Lower leg skin (tissue), 4 donors: Measurements from ENCODE around the gene TBC1D9. TPM values are rescaled to one million over a fixed set of nuclear protein-coding genes. Genes with fewer than 3 reads are reported as not detected.

Experiments used
- DNase-seq, 2 donors: peaks; one replicate each; pipeline ENCODE4 v3.0.0-alpha.2; 2019; ENCODE audit warnings: low spot score in 2 of 2
- H3K4me3 ChIP-seq: fragments of 200-600 bp; sonication (generic); 2 replicates; pipeline ENCODE4 v1.5.1; 2017; ENCODE audit warnings: mild to moderate bottlenecking, low read depth; ENCODE audit not compliant: poor library complexity, severe bottlenecking
- CTCF ChIP-seq, 3 donors: fragments of 450-650 bp; IDR thresholded peaks; one replicate each; pipeline ENCODE4 v1.5.1; 2016; ENCODE audit warnings: antibody characterized with exemption in 3 of 3, mild to moderate bottlenecking in 3 of 3, moderate library complexity in 2 of 3
- POLR2A ChIP-seq, 2 donors: fragments of 450-650 bp; IDR thresholded peaks; one replicate each; pipeline ENCODE4 v1.6.1; 2016 to 2017; ENCODE audit warnings: antibody characterized with exemption in 2 of 2, mild to moderate bottlenecking in 1 of 2, moderate library complexity in 1 of 2
- WGBS, 2 donors: methylation state at CpG; one replicate each; pipeline ENCODE4 v1.1.5; 2018; 5-methylcytosine and 5-hydroxymethylcytosine counted together
- intact Hi-C: fragments of 100-400 bp; cut with DNase I; formaldehyde crosslinking; loops from one replicate; pipeline ENCODE4 v1.15.0; 2023; ENCODE audit warnings: low total_unique reads
- total RNA-seq, 4 donors: library from RNA; depleted of rRNA; stranded (reverse); fragments of >200 nt; gene quantifications; one replicate each; pipeline ENCODE4 v1.1.0, GENCODE V29; 2016

The TBC1D9 gene
- total RNA-seq, 4 donors from 2014 or later = 5.7 to 13.0 (median 7.3) TPM

- no peak for DNase-seq
- TF ChIP-seq POLR2A (IDR thresholded peaks at IDR 0.05) (no peak), CTCF (IDR thresholded peaks at IDR 0.05) (no peak)
- 89 to 92% methylated on average over 3 of the region's 3 CpGs for whole genome bisulfite sequencing, 2 donors
- H3K4me3 ChIP-seq = no peak overlapping the region
- intact Hi-C loops = no loop called here
Measured at GRCh38 chr4:140679576-140679975, 76.6 kb downstream of the TBC1D9 start.

- intact Hi-C loops = no loop called here
- TF ChIP-seq POLR2A (IDR thresholded peaks at IDR 0.05) = no peak
- no peak overlapping the region for H3K4me3 ChIP-seq
- 89 to 90% methylated on average over 4 of the region's 4 CpGs for WGBS, 2 donors
- DNase-seq = no peak
Measured at GRCh38 chr4:140675599-140676231, 80.5 kb downstream of the TBC1D9 start.

GRCh38 chr4:140673729-140674128 lies 82.5 kb downstream of the TBC1D9 start:
- intact Hi-C loops = no loop called here
- 60 to 62% methylated on average over 3 of the region's 3 CpGs for WGBS, 2 donors
- no peak for DNase-seq
- TF ChIP-seq CTCF (IDR thresholded peaks at IDR 0.05) (no peak), POLR2A (IDR thresholded peaks at IDR 0.05) (no peak)
- no peak overlapping the region for H3K4me3 ChIP-seq

- 82 to 93% methylated on average over 4 of the region's 4 CpGs for WGBS, 2 donors
- no peak for TF ChIP-seq CTCF (IDR thresholded peaks at IDR 0.05)
- TF ChIP-seq POLR2A (IDR thresholded peaks at IDR 0.05) = no peak
- intact Hi-C loops = no loop called here
- no peak overlapping the region for H3K4me3 ChIP-seq
- no peak for DNase-seq
Measured at GRCh38 chr4:140672416-140672815, 83.8 kb downstream of the TBC1D9 start.

GRCh38 chr4:140668111-140668510 lies 88.1 kb downstream of the TBC1D9 start:
- DNase-seq = no peak
- TF ChIP-seq POLR2A (IDR thresholded peaks at IDR 0.05) (no peak), CTCF (IDR thresholded peaks at IDR 0.05) (no peak)
- intact Hi-C loops = no loop called here
- no peak overlapping the region for H3K4me3 ChIP-seq
- WGBS, 2 donors = 65 to 69% methylated on average over 1 of the region's 1 CpG

GRCh38 chr4:140666889-140667614 lies 89.1 kb downstream of the TBC1D9 start:
- intact Hi-C loops = no loop called here
- 84 to 86% methylated on average over 11 of the region's 11 CpGs for WGBS, 2 donors
- TF ChIP-seq POLR2A (IDR thresholded peaks at IDR 0.05) (no peak), CTCF (IDR thresholded peaks at IDR 0.05) (no peak)
- H3K4me3 ChIP-seq = no peak overlapping the region
- no peak for DNase-seq
